Measurements from ENCODE around the gene USPL1.

- TF ChIP-seq CTCF (IDR thresholded peaks at IDR 0.05): no peak
- no peak for TF ChIP-seq PRDM15 (CRISPR knock-in tag; IDR thresholded peaks at IDR 0.05)
- TF ChIP-seq ZNF138 (CRISPR knock-in tag; conservative IDR thresholded peaks at IDR 0.05): no peak
- TF ChIP-seq ZNF281 (CRISPR knock-in tag; IDR thresholded peaks at IDR 0.05): no peak
- no peak for TF ChIP-seq NFATC4 (CRISPR knock-in tag; IDR thresholded peaks at IDR 0.05)
- TF ChIP-seq ZNF232 (CRISPR knock-in tag; IDR thresholded peaks at IDR 0.05): no peak
- no peak for TF ChIP-seq CREM (CRISPR knock-in tag; IDR thresholded peaks at IDR 0.05)
- TF ChIP-seq NR2C2 (CRISPR knock-in tag; IDR thresholded peaks at IDR 0.05): no peak
- TF ChIP-seq PREB (CRISPR knock-in tag; IDR thresholded peaks at IDR 0.05; ENCODE audit: borderline replicate concordance): no peak
These were observed 47.1 kb downstream of the USPL1 start for GRCh38 chr13:30664689-30665275.

All from WTC11 (cell line).